HepG2 (cell line): ENCODE data around the gene CTSZ. TPM values are rescaled to one million over a fixed set of nuclear protein-coding genes. Genes with fewer than 3 reads are reported as not detected.

ENCODE experiments used
- ATF1 ChIP-seq: IDR thresholded peaks from 2 replicates; pipeline ENCODE4 v1.6.1; 2016; ENCODE audit warnings: mild to moderate bottlenecking, control low read depth
- ELF4 ChIP-seq: sonication (generic); formaldehyde crosslinking; IDR thresholded peaks from 2 replicates; pipeline ENCODE4 v1.5.0; 2020; ENCODE audit warnings: missing genetic modification reagents, mild to moderate bottlenecking, moderate library complexity, borderline replicate concordance
- FLYWCH1 ChIP-seq: sonication (generic); formaldehyde crosslinking; IDR thresholded peaks from 2 replicates; pipeline ENCODE4 v1.8.1; 2023; ENCODE audit warnings: mild to moderate bottlenecking, missing genetic modification reagents
- KDM5A ChIP-seq: fragments of 200-600 bp; sonication (generic); IDR thresholded peaks from 2 replicates; pipeline ENCODE4 v1.7.0; 2018; ENCODE audit warnings: antibody characterized with exemption, mild to moderate bottlenecking, low read length, borderline replicate concordance
- NR2F1 ChIP-seq, 2 experiments: fragments of 450-650 bp in 1 of 2; formaldehyde crosslinking in 1 of 2; IDR thresholded peaks; 2 replicates each; pipeline versions ENCODE4 v1.5.0 to v1.6.1; 2016 to 2020; ENCODE audit warnings: mild to moderate bottlenecking in 1 of 2, missing compliant biosample characterization in 1 of 2, missing genetic modification reagents in 1 of 2, moderate library complexity in 1 of 2
- ZNF232 ChIP-seq: sonication (generic); formaldehyde crosslinking; IDR thresholded peaks from 2 replicates; pipeline ENCODE4 v1.4.0; 2020; ENCODE audit warnings: missing genetic modification reagents, borderline replicate concordance
- ZNF234 ChIP-seq: sonication (generic); formaldehyde crosslinking; conservative IDR thresholded peaks from 2 replicates; pipeline ENCODE4 v1.5.1; 2020; ENCODE audit warnings: mild to moderate bottlenecking, missing genetic modification reagents
- ZNF510 ChIP-seq: sonication (generic); formaldehyde crosslinking; IDR thresholded peaks from 2 replicates; pipeline ENCODE4 v1.4.0; 2020; ENCODE audit warnings: low read depth, mild to moderate bottlenecking, missing genetic modification reagents
- ZNF598 ChIP-seq: sonication (generic); formaldehyde crosslinking; IDR thresholded peaks from 2 replicates; pipeline ENCODE4 v1.5.1; 2020; ENCODE audit warnings: mild to moderate bottlenecking, missing genetic modification reagents, borderline replicate concordance
- ZNF883 ChIP-seq: sonication (generic); formaldehyde crosslinking; IDR thresholded peaks from 2 replicates; pipeline ENCODE4 v1.5.1; 2020; ENCODE audit warnings: mild to moderate bottlenecking, missing genetic modification reagents; ENCODE audit errors: not compliant biosample characterization
- polyA plus RNA-seq, 8 experiments: library from polyadenylated mRNA; depleted of rRNA in 3 of 8; stranded (reverse) in 7 of 8; unstranded in 1 of 8; fragments of >200 nt; fragmentation: Illumina TruSeq in 4 of 8; extraction: Trizol in 4 of 8; gene quantifications; 2 replicates each; pipeline versions ENCODE4 v1.2.1 to v1.2.3, GENCODE V29; 2011 to 2016; ENCODE audit warnings: low read depth in 4 of 8, missing spikeins in 1 of 8, mixed read lengths in 1 of 8; ENCODE audit not compliant: insufficient read depth in 1 of 8
- total RNA-seq, 5 experiments: library from RNA; depleted of rRNA; stranded (reverse); fragments of >200 nt; fragmentation: Illumina TruSeq; extraction: Trizol; gene quantifications; 2 replicates each; pipeline ENCODE4 v1.2.3, GENCODE V29; 2016; ENCODE audit warnings: low read depth in 1 of 5
- TF ChIP-seq, protein P1 (sequence below): sonication (generic); formaldehyde crosslinking; IDR thresholded peaks from 2 replicates; pipeline ENCODE4 v1.8.1; 2023; ENCODE audit warnings: missing genetic modification reagents, inconsistent platforms, borderline replicate concordance
- TF ChIP-seq, protein P2 (sequence below): sonication (generic); formaldehyde crosslinking; IDR thresholded peaks from 2 replicates; pipeline ENCODE4 v1.4.0; 2020; ENCODE audit warnings: missing genetic modification reagents
- TF ChIP-seq, protein P3 (sequence below): sonication (generic); formaldehyde crosslinking; IDR thresholded peaks from 2 replicates; pipeline ENCODE4 v1.4.0; 2020; ENCODE audit warnings: missing genetic modification reagents, borderline replicate concordance

CTSZ gene
- total and polyA plus RNA-seq, 2 of the 13 experiments (the other 11 are each of a cell fraction or from before 2014, with no cell fraction given) = 0.33 TPM; not detected in 1

DNA sequence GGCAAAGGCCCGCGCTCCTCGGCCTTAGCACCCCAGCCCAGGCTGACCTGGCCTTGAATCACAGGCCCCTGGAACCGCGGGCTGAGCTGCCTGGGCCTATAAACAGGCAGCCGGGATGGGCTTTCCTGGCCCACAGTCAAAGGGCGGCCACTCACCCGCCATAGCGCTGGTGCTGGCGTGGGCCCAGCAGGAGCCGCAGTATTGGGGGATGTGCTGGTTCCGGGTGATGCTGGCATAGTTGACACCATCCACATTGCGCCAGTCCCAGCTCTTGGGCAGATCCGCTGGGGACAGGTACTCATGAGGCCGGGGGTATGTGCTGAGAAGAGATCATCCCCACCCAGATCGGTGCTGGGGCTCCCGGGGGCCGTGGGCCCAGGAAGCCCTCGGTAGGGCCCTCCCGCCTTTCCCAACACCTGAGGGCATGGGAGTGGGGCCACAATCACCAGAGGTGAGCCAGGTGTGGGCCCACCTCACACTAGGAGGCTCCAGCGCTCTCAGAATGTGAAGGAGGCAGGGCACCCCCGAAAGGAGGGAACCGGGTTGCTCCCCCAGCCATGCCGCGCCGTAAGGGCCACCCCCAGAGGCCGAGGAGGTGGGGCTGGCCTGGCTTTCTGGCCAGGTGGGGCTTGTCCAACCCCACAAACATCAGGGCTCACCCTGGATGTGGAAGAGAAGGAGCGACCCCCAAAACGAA, 739 bp downstream of the CTSZ start (continued):
- TF ChIP-seq, protein P1, sequence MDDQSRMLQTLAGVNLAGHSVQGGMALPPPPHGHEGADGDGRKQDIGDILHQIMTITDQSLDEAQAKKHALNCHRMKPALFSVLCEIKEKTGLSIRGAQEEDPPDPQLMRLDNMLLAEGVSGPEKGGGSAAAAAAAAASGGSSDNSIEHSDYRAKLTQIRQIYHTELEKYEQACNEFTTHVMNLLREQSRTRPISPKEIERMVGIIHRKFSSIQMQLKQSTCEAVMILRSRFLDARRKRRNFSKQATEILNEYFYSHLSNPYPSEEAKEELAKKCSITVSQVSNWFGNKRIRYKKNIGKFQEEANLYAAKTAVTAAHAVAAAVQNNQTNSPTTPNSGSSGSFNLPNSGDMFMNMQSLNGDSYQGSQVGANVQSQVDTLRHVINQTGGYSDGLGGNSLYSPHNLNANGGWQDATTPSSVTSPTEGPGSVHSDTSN (CRISPR knock-in tag) = no peak
- TF ChIP-seq, protein P2, sequence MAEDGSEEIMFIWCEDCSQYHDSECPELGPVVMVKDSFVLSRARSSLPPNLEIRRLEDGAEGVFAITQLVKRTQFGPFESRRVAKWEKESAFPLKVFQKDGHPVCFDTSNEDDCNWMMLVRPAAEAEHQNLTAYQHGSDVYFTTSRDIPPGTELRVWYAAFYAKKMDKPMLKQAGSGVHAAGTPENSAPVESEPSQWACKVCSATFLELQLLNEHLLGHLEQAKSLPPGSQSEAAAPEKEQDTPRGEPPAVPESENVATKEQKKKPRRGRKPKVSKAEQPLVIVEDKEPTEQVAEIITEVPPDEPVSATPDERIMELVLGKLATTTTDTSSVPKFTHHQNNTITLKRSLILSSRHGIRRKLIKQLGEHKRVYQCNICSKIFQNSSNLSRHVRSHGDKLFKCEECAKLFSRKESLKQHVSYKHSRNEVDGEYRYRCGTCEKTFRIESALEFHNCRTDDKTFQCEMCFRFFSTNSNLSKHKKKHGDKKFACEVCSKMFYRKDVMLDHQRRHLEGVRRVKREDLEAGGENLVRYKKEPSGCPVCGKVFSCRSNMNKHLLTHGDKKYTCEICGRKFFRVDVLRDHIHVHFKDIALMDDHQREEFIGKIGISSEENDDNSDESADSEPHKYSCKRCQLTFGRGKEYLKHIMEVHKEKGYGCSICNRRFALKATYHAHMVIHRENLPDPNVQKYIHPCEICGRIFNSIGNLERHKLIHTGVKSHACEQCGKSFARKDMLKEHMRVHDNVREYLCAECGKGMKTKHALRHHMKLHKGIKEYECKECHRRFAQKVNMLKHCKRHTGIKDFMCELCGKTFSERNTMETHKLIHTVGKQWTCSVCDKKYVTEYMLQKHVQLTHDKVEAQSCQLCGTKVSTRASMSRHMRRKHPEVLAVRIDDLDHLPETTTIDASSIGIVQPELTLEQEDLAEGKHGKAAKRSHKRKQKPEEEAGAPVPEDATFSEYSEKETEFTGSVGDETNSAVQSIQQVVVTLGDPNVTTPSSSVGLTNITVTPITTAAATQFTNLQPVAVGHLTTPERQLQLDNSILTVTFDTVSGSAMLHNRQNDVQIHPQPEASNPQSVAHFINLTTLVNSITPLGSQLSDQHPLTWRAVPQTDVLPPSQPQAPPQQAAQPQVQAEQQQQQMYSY (CRISPR knock-in tag) = 0 out of 2 replicates have a peak, but pooled peaks have one; percentile 14
- TF ChIP-seq ZNF598 (CRISPR knock-in tag) (no peak), ZNF510 (CRISPR knock-in tag) (no peak), ZNF883 (CRISPR knock-in tag) (no peak), ELF4 (CRISPR knock-in tag) (no peak), FLYWCH1 (CRISPR knock-in tag) (no peak), NR2F1 (CRISPR knock-in tag; IDR thresholded peaks at IDR 0.05) (peak in 1 of 2 experiments; percentile 38; a peak in 1 of 4 replicates), ZNF234 (no peak), ZNF232 (CRISPR knock-in tag) (no peak), ATF1 (CRISPR knock-in tag) (no peak), KDM5A (no peak)
- TF ChIP-seq, protein P3, sequence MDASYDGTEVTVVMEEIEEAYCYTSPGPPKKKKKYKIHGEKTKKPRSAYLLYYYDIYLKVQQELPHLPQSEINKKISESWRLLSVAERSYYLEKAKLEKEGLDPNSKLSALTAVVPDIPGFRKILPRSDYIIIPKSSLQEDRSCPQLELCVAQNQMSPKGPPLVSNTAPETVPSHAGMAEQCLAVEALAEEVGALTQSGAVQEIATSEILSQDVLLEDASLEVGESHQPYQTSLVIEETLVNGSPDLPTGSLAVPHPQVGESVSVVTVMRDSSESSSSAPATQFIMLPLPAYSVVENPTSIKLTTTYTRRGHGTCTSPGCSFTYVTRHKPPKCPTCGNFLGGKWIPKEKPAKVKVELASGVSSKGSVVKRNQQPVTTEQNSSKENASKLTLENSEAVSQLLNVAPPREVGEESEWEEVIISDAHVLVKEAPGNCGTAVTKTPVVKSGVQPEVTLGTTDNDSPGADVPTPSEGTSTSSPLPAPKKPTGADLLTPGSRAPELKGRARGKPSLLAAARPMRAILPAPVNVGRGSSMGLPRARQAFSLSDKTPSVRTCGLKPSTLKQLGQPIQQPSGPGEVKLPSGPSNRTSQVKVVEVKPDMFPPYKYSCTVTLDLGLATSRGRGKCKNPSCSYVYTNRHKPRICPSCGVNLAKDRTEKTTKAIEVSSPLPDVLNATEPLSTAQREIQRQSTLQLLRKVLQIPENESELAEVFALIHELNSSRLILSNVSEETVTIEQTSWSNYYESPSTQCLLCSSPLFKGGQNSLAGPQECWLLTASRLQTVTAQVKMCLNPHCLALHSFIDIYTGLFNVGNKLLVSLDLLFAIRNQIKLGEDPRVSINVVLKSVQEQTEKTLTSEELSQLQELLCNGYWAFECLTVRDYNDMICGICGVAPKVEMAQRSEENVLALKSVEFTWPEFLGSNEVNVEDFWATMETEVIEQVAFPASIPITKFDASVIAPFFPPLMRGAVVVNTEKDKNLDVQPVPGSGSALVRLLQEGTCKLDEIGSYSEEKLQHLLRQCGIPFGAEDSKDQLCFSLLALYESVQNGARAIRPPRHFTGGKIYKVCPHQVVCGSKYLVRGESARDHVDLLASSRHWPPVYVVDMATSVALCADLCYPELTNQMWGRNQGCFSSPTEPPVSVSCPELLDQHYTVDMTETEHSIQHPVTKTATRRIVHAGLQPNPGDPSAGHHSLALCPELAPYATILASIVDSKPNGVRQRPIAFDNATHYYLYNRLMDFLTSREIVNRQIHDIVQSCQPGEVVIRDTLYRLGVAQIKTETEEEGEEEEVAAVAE (CRISPR knock-in tag) = no peak
